ENCODE results near the gene RRM1.
"Not testable (repeated sequence)": the region's sequence is repeated elsewhere in the genome, so short reads cannot be mapped to it uniquely, and the experiment has no call there.

The RRM1 gene

GRCh38 chr11:4084406-4085125 is 10.0 kb upstream of the RRM1 start:
- no peak for DNase-seq

GRCh38 chr11:4085575-4085974 is 9.0 kb upstream of the RRM1 start:
- no peak for DNase-seq

- no peak for DNase-seq
These were observed 7.8 kb upstream of the RRM1 start for GRCh38 chr11:4086575-4087353.

GRCh38 chr11:4087551-4087950 is 7.0 kb upstream of the RRM1 start:
- DNase-seq: no peak

GRCh38 chr11:4090258-4090657 is 4.3 kb upstream of the RRM1 start:
- no peak for DNase-seq

GRCh38 chr11:4092026-4092425 is 2.6 kb upstream of the RRM1 start:
- DNase-seq: no peak

- no peak for DNase-seq
These were observed 866 bp upstream of the RRM1 start for GRCh38 chr11:4093519-4094347.

- no peak for DNase-seq
These were observed 1.1 kb downstream of the RRM1 start for GRCh38 chr11:4095509-4096230.

GRCh38 chr11:4098026-4098621 is 3.5 kb downstream of the RRM1 start:
- DNase-seq: no peak

GRCh38 chr11:4102711-4103110 is 8.1 kb downstream of the RRM1 start:
- no peak for DNase-seq

- DNase-seq: no peak
These were observed 8.7 kb downstream of the RRM1 start for GRCh38 chr11:4103269-4103668.

- DNase-seq: no peak
These were observed 11.3 kb downstream of the RRM1 start for GRCh38 chr11:4105916-4106315.

GRCh38 chr11:4111834-4112233 is 17.2 kb downstream of the RRM1 start:
- DNase-seq: no peak

- DNase-seq: no peak
These were observed 20.5 kb downstream of the RRM1 start for GRCh38 chr11:4115128-4115527.

GRCh38 chr11:4118107-4118506 is 23.5 kb downstream of the RRM1 start:
- no peak for DNase-seq

- no peak for DNase-seq
These were observed 28.6 kb downstream of the RRM1 start for GRCh38 chr11:4123218-4123617.

- DNase-seq: no peak
These were observed 30.5 kb downstream of the RRM1 start for GRCh38 chr11:4125141-4125540.

GRCh38 chr11:4127357-4127756 is 32.8 kb downstream of the RRM1 start:
- DNase-seq: no peak

GRCh38 chr11:4130219-4130618 is 35.6 kb downstream of the RRM1 start:
- DNase-seq: not testable (repeated sequence)

- no peak for DNase-seq
These were observed 40.2 kb downstream of the RRM1 start for GRCh38 chr11:4134806-4135205.

GRCh38 chr11:4138497-4138896 is 43.9 kb downstream of the RRM1 start:
- DNase-seq: no peak

GRCh38 chr11:4140067-4140636 is 45.6 kb downstream of the RRM1 start:
- no peak for DNase-seq

Data from NCI-H1417 treated with DMSO at 0.1 percent for 48 hours (cell line).